Activated T-cell treated with anti-CD3 and anti-CD28 coated beads, Interleukin-2, amount 50 U/mL, for 48 hours (primary cell): ENCODE measurements around the gene MLIP.

ENCODE experiments used
- DNase-seq, 2 experiments: peaks; one replicate each; pipeline ENCODE4 v3.0.0-alpha.2; 2020

Gene MLIP

DNA sequence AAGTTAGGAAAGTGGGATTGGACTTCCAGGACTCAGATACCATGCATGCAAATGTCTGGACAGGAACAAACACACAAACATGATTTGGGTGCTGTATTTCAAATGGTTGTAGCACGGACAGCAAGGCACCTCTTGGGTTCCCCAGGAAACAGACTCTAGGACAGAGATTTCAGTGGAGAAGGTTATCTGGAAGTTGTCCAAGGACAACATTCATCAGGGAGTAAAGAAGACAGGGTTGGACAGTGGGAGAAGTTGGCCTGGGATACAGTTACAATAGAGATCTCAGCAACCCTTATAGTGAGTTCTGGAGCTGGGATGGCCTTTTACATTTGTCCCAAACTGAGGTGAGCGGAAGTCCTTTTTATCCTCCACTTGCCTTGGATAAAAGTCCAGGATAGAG lies 177.2 kb downstream of the MLIP start:
- no peak for DNase-seq

DNA sequence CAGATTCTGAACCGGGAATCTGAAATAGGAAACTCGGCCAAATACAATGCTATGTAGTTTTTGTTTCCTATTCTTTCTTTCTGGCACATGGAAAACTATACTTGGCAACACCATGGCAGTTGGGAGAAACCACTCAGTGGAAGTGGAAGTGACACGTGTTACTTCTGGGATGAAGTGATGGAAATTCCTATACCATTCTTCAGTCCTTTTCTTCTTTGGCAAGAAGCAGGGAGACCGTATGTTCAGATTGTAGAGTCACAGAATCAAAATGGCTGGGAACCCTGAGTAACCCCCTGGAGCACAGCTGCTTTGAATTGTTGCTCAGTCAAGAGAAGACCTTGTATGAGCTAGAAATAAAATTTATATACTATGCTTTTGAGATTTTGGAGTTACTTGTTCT lies 178.2 kb downstream of the MLIP start:
- DNase-seq: no peak

DNA sequence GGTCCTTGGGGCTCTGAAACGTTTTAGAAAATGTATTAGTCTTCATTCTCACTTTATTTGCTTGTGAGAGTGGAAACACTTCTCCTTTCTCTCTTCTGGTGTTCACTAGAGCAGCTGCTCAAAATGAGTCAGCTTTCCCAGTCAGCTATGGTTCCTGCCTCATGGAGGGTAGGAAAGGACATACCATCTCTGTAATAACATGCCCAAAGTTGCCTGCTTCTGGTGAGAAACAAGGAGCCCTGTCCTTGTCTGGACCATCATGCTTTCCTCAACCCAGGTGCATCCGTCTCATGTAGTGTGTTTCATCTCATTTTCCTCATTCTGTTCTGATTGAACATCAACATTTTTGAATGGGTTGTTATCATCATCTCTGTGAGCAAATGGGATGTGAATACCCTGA lies 179.9 kb downstream of the MLIP start:
- DNase-seq: no peak

DNA sequence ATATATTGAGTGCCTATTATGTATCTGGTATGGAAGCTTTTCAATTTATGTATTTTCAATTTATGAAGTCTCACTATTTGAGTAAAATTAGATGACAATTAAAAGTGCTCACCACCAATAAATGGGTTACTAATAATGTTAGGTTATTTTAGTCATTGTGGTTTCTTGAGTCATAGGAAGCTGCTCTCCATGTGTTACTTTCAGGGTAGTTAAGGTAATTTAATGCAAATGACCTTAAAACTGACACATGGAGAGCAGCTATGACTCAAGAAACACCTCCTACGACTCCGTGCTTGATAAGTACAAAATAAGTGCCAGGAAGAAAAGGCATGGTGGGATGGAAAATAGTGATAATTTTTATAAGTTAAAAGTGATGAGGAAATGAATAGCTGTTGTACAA lies 180.5 kb downstream of the MLIP start:
- DNase-seq: no peak

DNA sequence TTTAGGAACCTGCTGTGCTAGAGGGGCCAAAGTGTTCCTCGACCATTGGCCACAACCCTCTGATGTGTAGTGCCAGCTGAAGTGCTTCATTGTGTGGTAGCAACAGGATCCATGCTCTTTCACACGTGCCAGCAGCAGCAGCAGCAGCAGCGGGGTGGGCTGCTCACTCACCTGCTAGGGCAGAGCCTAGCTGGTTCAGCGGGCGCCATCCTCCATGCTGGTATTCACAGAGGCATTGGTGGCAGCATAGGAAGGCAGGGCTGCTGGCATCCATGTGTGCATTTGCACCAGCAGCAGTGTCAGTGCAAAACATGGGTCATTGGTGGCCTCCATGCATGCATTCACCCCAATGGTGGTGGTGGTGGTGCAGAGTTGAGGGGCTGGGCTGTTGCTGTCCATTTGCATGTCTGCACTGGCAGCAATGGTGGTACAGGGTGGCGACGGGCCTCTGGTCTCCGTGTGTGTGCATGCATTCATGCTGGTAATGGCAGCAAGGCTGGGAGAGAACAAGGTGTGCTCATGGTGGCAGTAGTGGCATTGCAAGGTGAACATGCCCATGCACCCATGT lies 183.8 kb downstream of the MLIP start:
- DNase-seq: no peak

DNA sequence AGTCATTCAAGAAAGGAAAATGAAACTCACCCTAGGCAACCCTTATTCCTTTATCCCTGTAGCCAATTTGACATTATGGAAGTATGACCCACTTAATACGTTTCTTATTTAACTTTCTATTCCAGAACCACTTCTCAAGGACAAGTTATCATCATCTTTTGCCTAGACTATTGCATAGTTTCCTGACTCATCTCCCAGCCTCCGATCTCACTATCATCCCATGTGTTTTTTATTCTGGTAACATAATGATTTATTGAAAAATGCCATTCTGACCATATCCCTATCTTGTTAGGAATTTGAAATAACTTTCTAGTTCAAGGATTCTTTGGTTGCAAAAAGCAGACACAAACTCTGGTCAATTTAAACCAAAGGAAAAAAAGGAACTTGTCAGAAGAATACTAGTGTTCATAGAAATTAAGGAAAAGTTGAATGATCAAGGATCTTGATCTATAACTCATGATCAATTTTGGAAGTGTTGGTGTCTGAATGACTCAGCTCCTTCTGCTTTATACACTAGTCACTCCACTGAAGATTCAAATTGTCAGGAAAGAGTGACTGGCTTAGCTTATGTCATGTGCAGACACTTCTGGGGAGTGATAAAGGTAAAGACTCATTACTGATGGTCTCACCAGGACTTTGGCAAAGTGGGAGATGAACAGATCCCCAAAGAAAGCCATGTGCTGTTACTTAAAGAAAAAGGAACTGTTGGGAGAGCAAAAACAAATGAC lies 188.5 kb downstream of the MLIP start:
- no peak for DNase-seq

DNA sequence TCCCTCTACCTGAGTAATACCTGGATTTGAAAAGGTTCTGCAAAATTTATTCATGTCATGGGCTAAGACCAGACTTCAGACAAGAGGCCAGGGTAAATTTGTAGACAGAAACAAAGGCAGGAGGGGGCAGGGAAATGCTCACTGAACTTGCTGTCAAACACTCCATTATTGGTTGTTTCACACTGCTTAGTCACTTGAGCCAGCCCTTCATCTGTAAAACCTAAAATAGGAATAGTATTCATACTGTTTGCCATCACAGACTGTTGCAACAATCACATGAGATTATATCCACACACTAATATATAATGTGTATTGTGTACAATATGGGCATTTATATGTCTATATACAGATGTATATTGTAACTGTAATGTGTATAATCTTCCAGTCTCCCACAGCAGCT lies 190.5 kb downstream of the MLIP start:
- no peak for DNase-seq

DNA sequence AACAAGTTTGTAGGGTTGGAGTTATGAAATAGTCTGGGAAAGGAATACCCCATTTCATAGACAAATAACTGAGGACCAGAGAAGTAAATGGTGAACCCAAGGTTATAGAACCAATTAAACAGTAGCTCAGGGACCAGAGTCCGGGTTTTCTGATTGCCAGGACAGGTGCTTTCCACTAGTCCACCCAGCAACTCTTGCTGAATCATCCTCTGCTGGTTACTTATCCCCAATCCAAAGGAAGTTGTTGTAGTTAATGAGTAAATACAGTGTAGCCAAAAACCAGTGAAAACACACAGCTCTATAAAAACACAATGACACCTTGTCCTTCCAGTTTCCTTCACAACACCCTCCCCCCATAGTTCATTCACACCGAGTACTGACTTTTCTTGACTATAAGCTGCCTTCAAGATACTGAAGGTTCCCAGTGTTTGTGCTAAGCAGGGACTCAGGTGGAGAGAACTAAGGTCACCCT lies 196.2 kb downstream of the MLIP start:
- no peak for DNase-seq

DNA sequence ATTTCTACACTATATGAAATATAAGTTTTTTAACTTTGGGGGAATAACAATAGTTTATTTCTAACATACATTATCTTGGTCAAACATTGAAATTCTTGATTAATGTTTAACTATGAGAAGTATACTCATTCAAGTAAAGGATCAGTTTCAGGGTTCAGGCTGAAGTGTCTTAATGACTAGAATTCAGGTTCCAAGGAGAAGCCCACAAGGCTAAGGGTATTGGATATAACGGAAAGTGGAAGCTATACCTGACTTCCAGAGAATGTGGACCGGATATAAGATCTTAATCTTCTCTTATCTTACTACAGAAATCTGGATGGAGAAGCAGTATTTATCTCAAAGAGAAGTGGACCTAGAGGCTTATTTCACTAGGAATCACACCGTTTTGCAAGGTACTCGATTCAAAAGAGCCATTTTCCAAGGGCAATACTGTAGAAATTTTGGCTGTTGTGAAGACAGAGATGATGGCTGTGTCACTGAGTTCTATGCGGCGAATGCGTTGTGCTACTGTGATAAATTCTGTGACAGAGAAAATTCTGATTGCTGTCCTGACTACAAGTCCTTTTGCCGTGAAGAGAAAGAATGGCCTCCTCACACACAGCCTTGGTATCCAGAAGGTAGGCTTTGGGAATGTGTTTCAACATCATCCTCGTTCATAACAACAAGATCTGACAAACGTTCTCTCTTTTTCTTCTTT lies 197.2 kb downstream of the MLIP start, which contains the start of gene TINAG:
TSS of gene TINAG (plus strand) at position 153 of the 697 bp plus-strand sequence. CDS start at position 263, 110 bp downstream.
- DNase-seq: no peak

DNA sequence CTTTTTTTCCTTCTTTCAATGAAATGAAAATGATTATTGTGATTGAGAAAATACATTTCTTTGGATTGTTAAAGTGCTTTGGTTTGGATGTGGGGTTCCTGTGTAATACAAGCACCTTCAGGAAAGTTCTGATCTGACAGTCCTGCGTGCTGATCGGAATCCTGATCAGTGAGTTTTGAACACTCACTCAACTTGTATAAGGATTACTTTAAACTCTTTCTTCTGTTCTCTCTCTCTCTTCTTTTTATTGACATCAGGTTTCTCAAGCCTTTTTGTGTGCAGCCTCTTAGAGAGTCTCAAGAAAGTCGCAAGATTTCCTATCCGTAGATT lies 197.7 kb downstream of the MLIP start:
- DNase-seq: no peak

DNA sequence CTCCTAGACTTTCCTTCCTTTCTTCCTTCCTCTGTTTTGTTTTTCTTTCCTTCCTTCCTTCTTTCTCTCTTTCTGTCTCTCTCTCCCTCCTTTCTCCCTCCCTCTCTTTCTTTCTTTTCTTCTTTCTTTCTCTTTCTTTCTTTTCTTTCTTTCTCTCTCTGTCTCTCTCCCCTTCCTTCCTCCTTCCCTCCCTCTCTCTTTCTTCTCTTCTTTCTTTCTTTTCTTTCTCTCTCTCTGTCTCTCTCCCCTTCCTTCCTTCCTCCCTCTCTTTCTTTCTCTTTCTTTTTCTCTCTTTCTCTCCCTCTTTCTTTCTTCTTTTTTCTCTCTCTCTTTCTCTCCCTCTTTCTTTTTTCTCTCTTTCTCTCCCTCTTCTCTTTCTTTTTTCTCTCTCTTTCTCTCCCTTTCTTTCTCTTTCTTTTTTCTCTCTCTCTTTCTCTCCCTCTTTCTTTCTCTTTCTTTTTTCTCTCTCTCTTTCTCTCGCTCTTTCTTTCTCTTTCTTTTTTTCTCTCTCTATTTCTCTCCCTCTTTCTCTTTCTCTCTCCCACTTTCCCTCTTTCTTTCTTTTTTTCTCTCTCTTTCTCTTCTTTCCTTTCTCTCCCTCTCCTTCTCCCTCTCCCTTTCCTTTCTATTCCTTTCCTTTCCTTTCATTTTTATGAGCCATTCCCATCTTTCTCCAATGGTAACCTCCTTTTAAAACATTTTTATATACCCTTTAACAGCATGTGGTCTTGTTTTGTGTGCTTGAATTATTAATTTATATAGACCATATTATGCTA lies 199.3 kb downstream of the MLIP start:
- no peak for DNase-seq

DNA sequence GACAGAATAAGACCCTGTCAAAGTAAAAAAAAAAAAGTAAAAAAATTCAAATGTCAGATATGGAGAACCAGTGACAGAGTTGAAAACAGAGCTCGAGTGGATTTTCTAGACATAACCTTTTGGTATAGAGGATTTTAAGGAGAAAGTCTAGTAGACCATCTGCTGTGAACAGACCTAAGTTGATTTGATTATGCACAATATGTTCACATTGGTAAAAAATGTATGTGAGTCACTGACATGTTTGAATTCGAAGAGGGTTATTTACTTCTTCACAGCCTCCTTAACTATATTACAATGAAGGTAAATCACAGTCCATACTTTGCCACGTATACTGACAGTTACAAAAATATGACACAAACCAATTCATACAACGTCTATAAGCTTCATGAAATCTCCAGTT lies 204.4 kb downstream of the MLIP start:
- DNase-seq: no peak
